Measurements from ENCODE around the gene SCPEP1. TPM values are rescaled to one million over a fixed set of nuclear protein-coding genes. Genes with fewer than 3 reads are reported as not detected.
"Not testable (repeated sequence)": the region's sequence is repeated elsewhere in the genome, so short reads cannot be mapped to it uniquely, and the experiment has no call there.

The SCPEP1 gene
- total RNA-seq, 1 donor from 2014 or later: 26.9 TPM

DNA sequence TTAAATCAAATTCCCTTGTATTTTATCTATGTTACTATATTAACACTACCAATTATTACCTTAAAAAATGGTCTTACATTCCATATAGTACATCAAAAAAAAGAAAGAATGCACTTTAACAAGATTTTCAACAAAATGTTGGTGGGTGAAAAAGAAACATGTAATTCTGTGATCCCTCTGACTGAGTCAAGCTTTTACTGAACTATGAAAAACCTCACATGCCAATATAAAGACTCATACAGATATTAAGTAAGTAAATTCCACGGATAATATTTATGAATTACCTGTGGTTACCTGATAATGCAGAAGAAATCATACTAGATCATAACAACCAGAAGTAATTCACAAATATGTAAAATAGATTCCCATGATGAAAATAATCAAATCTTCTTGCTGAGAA is 29.4 kb upstream of the SCPEP1 start:
- TF ChIP-seq, protein P1, sequence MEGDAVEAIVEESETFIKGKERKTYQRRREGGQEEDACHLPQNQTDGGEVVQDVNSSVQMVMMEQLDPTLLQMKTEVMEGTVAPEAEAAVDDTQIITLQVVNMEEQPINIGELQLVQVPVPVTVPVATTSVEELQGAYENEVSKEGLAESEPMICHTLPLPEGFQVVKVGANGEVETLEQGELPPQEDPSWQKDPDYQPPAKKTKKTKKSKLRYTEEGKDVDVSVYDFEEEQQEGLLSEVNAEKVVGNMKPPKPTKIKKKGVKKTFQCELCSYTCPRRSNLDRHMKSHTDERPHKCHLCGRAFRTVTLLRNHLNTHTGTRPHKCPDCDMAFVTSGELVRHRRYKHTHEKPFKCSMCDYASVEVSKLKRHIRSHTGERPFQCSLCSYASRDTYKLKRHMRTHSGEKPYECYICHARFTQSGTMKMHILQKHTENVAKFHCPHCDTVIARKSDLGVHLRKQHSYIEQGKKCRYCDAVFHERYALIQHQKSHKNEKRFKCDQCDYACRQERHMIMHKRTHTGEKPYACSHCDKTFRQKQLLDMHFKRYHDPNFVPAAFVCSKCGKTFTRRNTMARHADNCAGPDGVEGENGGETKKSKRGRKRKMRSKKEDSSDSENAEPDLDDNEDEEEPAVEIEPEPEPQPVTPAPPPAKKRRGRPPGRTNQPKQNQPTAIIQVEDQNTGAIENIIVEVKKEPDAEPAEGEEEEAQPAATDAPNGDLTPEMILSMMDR (conservative IDR thresholded peaks at IDR 0.05): no peak
- H3K4me3 Mint-ChIP-seq: no peak overlapping the region
- H3K27ac Mint-ChIP-seq (ENCODE audit: unreplicated experiment): no peak overlapping the region
- DNase-seq (ENCODE audit: low read depth, low spot score): no peak
- H3K27me3 Mint-ChIP-seq (ENCODE audit: low read depth): no peaks in the 10 kb centered on the region
- peaks cover 15% of the 10 kb centered on the region for H3K4me1 Mint-ChIP-seq
- no peaks in the 10 kb centered on the region for H3K9me3 Mint-ChIP-seq
- peaks cover 12% of the 10 kb centered on the region for H3K36me3 Mint-ChIP-seq (ENCODE audit: low read depth)

DNA sequence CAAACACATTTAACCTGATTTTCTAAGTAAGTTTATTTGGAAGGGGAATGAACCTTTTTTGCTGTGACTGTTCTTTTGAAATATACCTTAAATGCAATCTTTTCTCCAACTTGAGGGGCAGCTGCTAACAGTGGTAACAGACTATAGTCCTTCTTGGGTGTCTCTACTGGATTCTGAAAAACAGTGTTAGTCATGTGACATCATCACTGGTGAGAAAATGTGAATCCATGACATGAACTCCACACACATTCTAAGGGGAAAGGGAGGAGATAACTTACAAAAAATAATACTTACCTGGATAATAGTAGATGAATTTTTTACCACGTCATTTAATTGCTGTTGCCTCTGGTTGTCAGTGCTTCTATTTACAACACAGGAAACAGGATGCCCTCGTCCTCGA is 28.3 kb upstream of the SCPEP1 start:
- peaks cover 12% of the 10 kb centered on the region for H3K36me3 Mint-ChIP-seq (ENCODE audit: low read depth)
- peaks cover 16% of the 10 kb centered on the region for H3K4me1 Mint-ChIP-seq
- H3K4me3 Mint-ChIP-seq: no peak overlapping the region
- no peaks in the 10 kb centered on the region for H3K9me3 Mint-ChIP-seq
- DNase-seq (ENCODE audit: low read depth, low spot score): no peak
- TF ChIP-seq, protein P1 (conservative IDR thresholded peaks at IDR 0.05): no peak
- H3K27ac Mint-ChIP-seq (ENCODE audit: unreplicated experiment): no peak overlapping the region
- H3K27me3 Mint-ChIP-seq (ENCODE audit: low read depth): no peaks in the 10 kb centered on the region

DNA sequence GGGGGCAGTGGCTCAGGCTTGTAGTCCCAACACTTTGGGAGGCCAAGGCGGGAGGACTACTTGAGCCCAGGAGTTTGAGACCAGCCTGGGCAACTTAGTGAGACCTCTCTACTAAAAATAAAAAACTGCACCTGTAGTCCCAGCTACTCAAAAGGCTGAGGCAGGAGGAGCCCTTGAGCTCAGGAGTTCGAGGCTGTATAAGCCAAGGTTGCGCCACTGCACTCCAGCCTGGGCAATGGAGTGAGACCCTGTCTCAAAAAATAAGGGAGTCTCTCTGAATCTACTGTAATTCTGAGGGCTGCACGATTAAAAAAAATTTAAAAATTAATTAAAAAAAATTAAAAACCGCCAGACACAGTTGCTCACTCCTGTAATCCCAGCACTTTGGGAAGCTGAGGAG is 20.9 kb upstream of the SCPEP1 start:
- Mint-ChIP-seq H3K27ac (ENCODE audit: unreplicated experiment) (no peak overlapping the region), H3K9me3 (no peaks in the 10 kb centered on the region), H3K27me3 (ENCODE audit: low read depth) (no peaks in the 10 kb centered on the region), H3K4me3 (no peak overlapping the region), H3K4me1 (peaks cover 26% of the 10 kb centered on the region), H3K36me3 (ENCODE audit: low read depth) (peaks cover 6% of the 10 kb centered on the region)
- DNase-seq (ENCODE audit: low read depth, low spot score): no peak
- TF ChIP-seq, protein P1 (conservative IDR thresholded peaks at IDR 0.05): no peak

DNA sequence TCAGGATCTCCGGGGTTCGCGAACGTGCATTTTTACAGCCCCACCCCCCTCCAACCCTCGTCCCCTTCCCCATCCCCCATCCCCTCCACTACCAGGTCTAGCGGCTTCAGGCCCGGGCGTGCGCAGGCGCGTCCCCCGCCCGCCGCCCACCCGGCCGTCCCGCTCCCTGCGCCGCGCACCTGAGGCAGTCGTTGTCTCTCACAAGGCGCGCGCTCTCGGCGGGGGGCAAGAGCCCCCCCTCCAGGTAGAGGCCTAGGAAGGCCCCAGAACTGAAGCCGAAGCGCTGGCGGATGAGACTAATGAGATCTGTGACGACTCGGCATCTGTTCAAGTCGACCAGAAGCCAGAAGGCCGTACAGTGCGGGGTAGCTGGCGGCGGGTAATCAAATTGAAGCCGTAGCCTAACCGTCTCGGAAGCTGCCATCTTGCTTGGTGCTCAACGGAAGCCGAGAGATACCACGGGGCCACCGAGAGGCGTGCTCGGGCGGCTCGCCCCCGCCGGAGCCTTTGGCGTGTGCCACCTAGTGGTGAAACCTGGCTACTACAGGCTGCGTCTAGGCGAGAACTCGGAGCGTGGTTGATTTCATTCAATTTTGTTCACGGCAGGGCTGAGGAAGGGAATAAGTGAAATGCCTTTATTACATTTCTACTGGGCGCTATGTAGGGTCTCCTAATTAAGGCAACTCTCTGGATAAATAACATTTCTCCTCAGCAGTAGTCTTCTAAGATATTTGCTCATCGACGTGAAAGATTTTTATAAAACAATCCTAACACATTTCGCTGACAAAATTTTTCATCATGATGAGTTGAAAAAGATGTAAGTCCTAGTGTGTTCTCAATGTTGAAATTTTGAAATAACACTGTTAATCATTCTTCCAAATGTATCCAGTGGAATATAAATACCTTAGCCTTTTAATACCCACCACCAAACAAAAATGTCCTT is 17.1 kb upstream of the SCPEP1 start, which contains the start of gene COIL:
COIL (minus strand) TSS at position 455 of the 943 bp plus-strand sequence; CDS start at position 424, 31 bp downstream.
- peak within 1 kb of the TSS; percentile 97 for H3K27ac Mint-ChIP-seq (ENCODE audit: unreplicated experiment)
- TF ChIP-seq, protein P1 (conservative IDR thresholded peaks at IDR 0.05): peak; percentile 99
- peaks cover 3% of the 10 kb centered on the region for H3K36me3 Mint-ChIP-seq (ENCODE audit: low read depth)
- peak within 1 kb of the TSS; percentile 94 for H3K4me3 Mint-ChIP-seq
- DNase-seq (ENCODE audit: low read depth, low spot score): peak; percentile 99
- no peaks in the 10 kb centered on the region for H3K9me3 Mint-ChIP-seq
- H3K4me1 Mint-ChIP-seq: peaks cover 23% of the 10 kb centered on the region
- H3K27me3 Mint-ChIP-seq (ENCODE audit: low read depth): no peaks in the 10 kb centered on the region

DNA sequence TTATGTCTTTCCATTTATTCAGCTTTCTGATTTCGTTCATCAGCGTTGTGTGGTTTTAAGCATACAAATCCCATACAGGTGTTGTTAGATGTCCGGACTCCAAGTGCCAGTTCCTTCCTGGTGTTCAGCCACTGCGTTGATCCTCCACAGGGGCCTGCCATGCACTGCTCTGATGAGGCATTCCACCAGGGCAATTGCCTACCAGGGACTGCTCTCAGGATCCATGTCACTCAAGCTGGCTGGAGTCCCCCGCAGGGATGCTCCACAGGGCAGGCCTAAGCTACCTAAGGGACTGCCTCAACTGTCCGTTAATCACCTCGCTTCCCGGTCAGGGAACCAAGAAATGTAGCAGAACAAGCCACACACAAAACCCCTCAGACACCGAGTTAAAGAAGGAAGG is 12.7 kb upstream of the SCPEP1 start:
- not testable (repeated sequence) for H3K36me3 Mint-ChIP-seq (ENCODE audit: low read depth); DNase-seq (ENCODE audit: low read depth, low spot score); H3K4me3 Mint-ChIP-seq; H3K27me3 Mint-ChIP-seq (ENCODE audit: low read depth); H3K9me3 Mint-ChIP-seq; H3K27ac Mint-ChIP-seq (ENCODE audit: unreplicated experiment); H3K4me1 Mint-ChIP-seq

DNA sequence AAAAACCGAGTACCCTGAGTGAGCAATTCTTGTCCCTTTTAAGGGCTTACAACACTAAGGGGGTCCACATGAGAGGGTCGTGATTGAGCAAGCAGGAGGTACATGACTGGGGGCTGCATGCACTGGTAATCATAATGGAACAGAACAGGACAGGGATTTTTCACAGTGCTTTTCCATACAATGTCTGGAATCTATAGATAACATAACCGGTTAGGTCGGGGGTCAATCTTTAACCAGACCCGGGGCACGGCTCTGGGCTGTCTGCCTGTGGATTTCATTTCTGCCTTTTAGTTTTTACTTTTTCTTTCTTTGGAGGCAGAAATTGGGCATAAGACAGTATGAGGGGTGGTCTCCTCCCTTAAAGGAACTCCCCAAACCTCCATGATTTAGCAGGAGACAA is 12.2 kb upstream of the SCPEP1 start:
- not testable (repeated sequence) for H3K27me3 Mint-ChIP-seq (ENCODE audit: low read depth); H3K4me3 Mint-ChIP-seq; H3K4me1 Mint-ChIP-seq; H3K9me3 Mint-ChIP-seq; H3K36me3 Mint-ChIP-seq (ENCODE audit: low read depth); DNase-seq (ENCODE audit: low read depth, low spot score); H3K27ac Mint-ChIP-seq (ENCODE audit: unreplicated experiment)

Measured in neural crest cell (in vitro differentiated cells).